ENCODE measurements around the gene RAP1GAP.

Gene RAP1GAP

GRCh38 chr1:21624571-21625389, 44.4 kb downstream of the RAP1GAP start:
- DNase-seq = no peak

GRCh38 chr1:21623410-21623961, 45.7 kb downstream of the RAP1GAP start:
- DNase-seq = no peak

GRCh38 chr1:21622466-21623315, 46.5 kb downstream of the RAP1GAP start:
- peak; percentile 57 for DNase-seq

- no peak for DNase-seq
Measured at GRCh38 chr1:21621761-21622436, 47.3 kb downstream of the RAP1GAP start.

GRCh38 chr1:21621051-21621450, 48.1 kb downstream of the RAP1GAP start:
- no peak for DNase-seq

- no peak for DNase-seq
Measured at GRCh38 chr1:21620496-21620895, 48.7 kb downstream of the RAP1GAP start.

GRCh38 chr1:21620011-21620410, 49.1 kb downstream of the RAP1GAP start:
- no peak for DNase-seq

- DNase-seq = no peak
Measured at GRCh38 chr1:21619375-21619947, 49.7 kb downstream of the RAP1GAP start.

- no peak for DNase-seq
Measured at GRCh38 chr1:21618561-21619374, 50.4 kb downstream of the RAP1GAP start.

- DNase-seq = no peak
Measured at GRCh38 chr1:21618059-21618458, 51.1 kb downstream of the RAP1GAP start.

- DNase-seq = no peak
Measured at GRCh38 chr1:21617126-21617738, 51.9 kb downstream of the RAP1GAP start.

GRCh38 chr1:21616372-21616771, 52.8 kb downstream of the RAP1GAP start:
- no peak for DNase-seq

GRCh38 chr1:21614419-21615115, 54.6 kb downstream of the RAP1GAP start:
- DNase-seq = no peak

- DNase-seq = no peak
Measured at GRCh38 chr1:21613072-21613867, 55.9 kb downstream of the RAP1GAP start.

GRCh38 chr1:21612057-21612456, 57.1 kb downstream of the RAP1GAP start:
- DNase-seq = no peak

- DNase-seq = no peak
Measured at GRCh38 chr1:21610989-21611785, 58.0 kb downstream of the RAP1GAP start.

GRCh38 chr1:21610027-21610426, 59.1 kb downstream of the RAP1GAP start:
- no peak for DNase-seq

- DNase-seq = no peak
Measured at GRCh38 chr1:21608798-21609197, 60.4 kb downstream of the RAP1GAP start.

Data from activated CD4-positive, CD25-positive, alpha-beta regulatory T cell treated with anti-CD3 and anti-CD28 coated beads, Interleukin-2, amount 50 U/mL, for 72 hours (primary cell).